GM23248 (cell line): ENCODE results near the gene FAM168B. TPM values are rescaled to one million over a fixed set of nuclear protein-coding genes. Genes with fewer than 3 reads are reported as not detected.

Source experiments
- DNase-seq: peaks from one replicate; pipeline ENCODE4 v3.0.0-alpha.2; 2015
- H2AFZ ChIP-seq: fragments of 200-600 bp; sonication (generic); 2 replicates; pipeline ENCODE4 v1.6.1; 2016; ENCODE audit warnings: antibody characterized with exemption
- H3F3A ChIP-seq: fragments of 200-600 bp; sonication (generic); 2 replicates; pipeline ENCODE4 v1.6.1; 2016; ENCODE audit warnings: mild to moderate bottlenecking, antibody characterized with exemption, mixed run types; ENCODE audit not compliant: insufficient read depth
- H3K27ac ChIP-seq: fragments of 200-600 bp; sonication (generic); 2 replicates; pipeline ENCODE4 v1.5.1; 2016; ENCODE audit warnings: mild to moderate bottlenecking
- H3K27me3 ChIP-seq: fragments of 200-600 bp; sonication (generic); replicated peaks from 2 replicates; pipeline ENCODE4 v1.6.1; 2016; ENCODE audit warnings: mild to moderate bottlenecking; ENCODE audit not compliant: insufficient read depth
- H3K36me3 ChIP-seq: fragments of 200-600 bp; sonication (generic); 2 replicates; pipeline ENCODE4 v1.6.1; 2016; ENCODE audit warnings: low read depth, mild to moderate bottlenecking
- H3K4me1 ChIP-seq: fragments of 200-600 bp; sonication (generic); 2 replicates; pipeline ENCODE4 v1.6.1; 2016; ENCODE audit warnings: mild to moderate bottlenecking; ENCODE audit not compliant: insufficient read depth
- H3K4me2 ChIP-seq: fragments of 200-600 bp; sonication (generic); one replicate; pipeline ENCODE4 v1.6.1; 2016; ENCODE audit warnings: mild to moderate bottlenecking; ENCODE audit not compliant: unreplicated experiment
- H3K4me3 ChIP-seq: fragments of 200-600 bp; sonication (generic); 2 replicates; pipeline ENCODE4 v1.5.1; 2016; ENCODE audit warnings: mild to moderate bottlenecking
- H3K79me2 ChIP-seq: fragments of 200-600 bp; sonication (generic); 2 replicates; pipeline ENCODE4 v1.6.1; 2016; ENCODE audit warnings: mild to moderate bottlenecking; ENCODE audit not compliant: insufficient read depth
- H3K9ac ChIP-seq: fragments of 200-600 bp; sonication (generic); 2 replicates; pipeline ENCODE4 v1.6.1; 2016; ENCODE audit warnings: mild to moderate bottlenecking
- H3K9me2 ChIP-seq: fragments of 200-600 bp; sonication (generic); 2 replicates; pipeline ENCODE4 v1.6.1; 2016; ENCODE audit warnings: mixed run types, mild to moderate bottlenecking, moderate library complexity; ENCODE audit not compliant: insufficient read depth
- H3K9me3 ChIP-seq: fragments of 200-600 bp; sonication (generic); one replicate; pipeline ENCODE4 v1.6.1; 2017; ENCODE audit warnings: low read depth
- H4K20me1 ChIP-seq: fragments of 200-600 bp; sonication (generic); 2 replicates; pipeline ENCODE4 v1.6.0; 2016; ENCODE audit not compliant: insufficient read depth
- EZH2 ChIP-seq: fragments of 200-600 bp; sonication (generic); IDR thresholded peaks from 2 replicates; pipeline ENCODE4 v1.6.1; 2018; ENCODE audit warnings: antibody characterized with exemption, mild to moderate bottlenecking; ENCODE audit not compliant: insufficient read depth, poor library complexity, severe bottlenecking
- EZH2phosphoT487 ChIP-seq: fragments of 200-600 bp; sonication (generic); IDR thresholded peaks from 2 replicates; pipeline ENCODE4 v1.6.1; 2018; ENCODE audit warnings: antibody characterized with exemption, moderate library complexity, mild to moderate bottlenecking, low read depth; ENCODE audit not compliant: insufficient read depth
- WGBS, 2 experiments: methylation state at CpG; one replicate each; pipeline ENCODE4 v1.1.6; 2015 to 2017; ENCODE audit warnings: low lambda C conversion rate in 2 of 2, low coverage in 1 of 2; ENCODE audit errors: missing lambda C conversion rate in 2 of 2; 5-methylcytosine and 5-hydroxymethylcytosine counted together
- in situ Hi-C: fragments of 300-500 bp; cut with MboI; formaldehyde crosslinking; loops from 2 replicates; pipeline ENCODE4 v1.15.0; 2020
- polyA plus RNA-seq: library from polyadenylated mRNA; unstranded; fragments of >200 nt; fragmentation: Nextera tagmentation; extraction: Ambion mirVana; gene quantifications from 2 replicates; pipeline ENCODE4 v1.2.1, GENCODE V29; 2016
- total RNA-seq: library from RNA; depleted of rRNA; stranded (reverse); fragments of >200 nt; shearing (Covaris generic); gene quantifications from 2 replicates; pipeline ENCODE4 v1.2.3, GENCODE V29; 2014; rRNA removed

FAM168B gene
- total RNA-seq (118 and 125 TPM in 2 replicates), polyA plus RNA-seq (47.2 and 47.6 TPM in 2 replicates)

GRCh38 chr2:131093006-131093695 is at the start of gene FAM168B:
Gene FAM168B, minus strand, starts transcription at chr2:131093460. Its CDS starts 10,814 bp downstream, at chr2:131082646.
- Histone ChIP-seq H3K9ac (peak within 1 kb of the TSS; percentile 95), H3K36me3 (peaks cover 10% of the 10 kb centered on the region; the same call in 1 of the 2 replicates), H2AFZ (peak within 1 kb of the TSS; percentile 98), H3K27me3 (no peaks in the 10 kb centered on the region), H3K27ac (peak within 1 kb of the TSS; percentile 83), H4K20me1 (0 out of 2 replicates have a peak, but pooled peaks cover 6% of the 10 kb centered on the region), H3K9me2 (no peaks in the 10 kb centered on the region), H3K4me2 (peak within 1 kb of the TSS; percentile 89), H3K9me3 (no peaks in the 10 kb centered on the region), H3F3A (peaks cover 10% of the 10 kb centered on the region; the same call in 1 of the 2 replicates), H3K4me1 (no peaks in the 10 kb centered on the region; the same call in 1 of the 2 replicates), H3K4me3 (peak within 1 kb of the TSS; percentile 87), H3K79me2 (peaks cover 47% of the 10 kb centered on the region)
- 0 to 2% methylated on average over 88 to 90 of the region's 107 CpGs for WGBS, 2 experiments
- DNase-seq: peak; percentile 97
- in situ Hi-C loops: no loop called here
- TF ChIP-seq EZH2: no peak
- no peak for TF ChIP-seq EZH2phosphoT487

- no peaks in the 10 kb centered on the region; the same call in 1 of the 2 replicates for H4K20me1 ChIP-seq
- in situ Hi-C loops: no loop called here
- peaks cover 4% of the 10 kb centered on the region; the same call in 1 of the 2 replicates for H3K4me1 ChIP-seq
- no peak overlapping the region for H3K4me2 ChIP-seq
- H3K9me3 ChIP-seq: no peaks in the 10 kb centered on the region
- H3K27ac ChIP-seq: no peak overlapping the region
- no peak overlapping the region for H3K9ac ChIP-seq
- DNase-seq: no peak
- no peaks in the 10 kb centered on the region for H3F3A ChIP-seq
- no peak for TF ChIP-seq EZH2phosphoT487
- no peak for TF ChIP-seq EZH2
- H3K27me3 ChIP-seq: no peaks in the 10 kb centered on the region
- H2AFZ ChIP-seq: no peak overlapping the region
- H3K79me2 ChIP-seq: peaks cover 43% of the 10 kb centered on the region
- H3K4me3 ChIP-seq: no peak overlapping the region
- no peaks in the 10 kb centered on the region for H3K9me2 ChIP-seq
- H3K36me3 ChIP-seq: peaks cover 29% of the 10 kb centered on the region
- 96 to 98% methylated on average over 5 of the region's 5 CpGs for WGBS, 2 experiments
Measured at GRCh38 chr2:131142849-131143248, 49.6 kb upstream of the FAM168B start.

GRCh38 chr2:131140581-131140980 is 47.3 kb upstream of the FAM168B start:
- in situ Hi-C loops: no loop called here
- 95 to 100% methylated on average over 2 of the region's 2 CpGs for WGBS, 2 experiments

GRCh38 chr2:131132729-131133128 is 39.5 kb upstream of the FAM168B start:
- no peaks in the 10 kb centered on the region for H3K9me3 ChIP-seq
- H3K4me2 ChIP-seq: no peak overlapping the region
- no peak overlapping the region for H2AFZ ChIP-seq
- H3K9me2 ChIP-seq: no peaks in the 10 kb centered on the region
- no peak for TF ChIP-seq EZH2
- TF ChIP-seq EZH2phosphoT487: no peak
- peaks cover 48% of the 10 kb centered on the region for H3K36me3 ChIP-seq
- no peak for DNase-seq
- no peaks in the 10 kb centered on the region for H3K27me3 ChIP-seq
- no peaks in the 10 kb centered on the region for H3K4me1 ChIP-seq
- H3K79me2 ChIP-seq: peaks cover 18% of the 10 kb centered on the region
- H4K20me1 ChIP-seq: no peaks in the 10 kb centered on the region
- WGBS, 2 experiments: 85 to 88% methylated on average over 8 of the region's 8 CpGs
- no peak overlapping the region for H3K4me3 ChIP-seq
- no peak overlapping the region for H3K9ac ChIP-seq
- H3K27ac ChIP-seq: no peak overlapping the region
- no peaks in the 10 kb centered on the region for H3F3A ChIP-seq
- in situ Hi-C loops: no loop called here

More at GRCh38 chr2:131140581-131140980, 47.3 kb upstream of the FAM168B start:
- TF ChIP-seq EZH2 (no peak), EZH2phosphoT487 (no peak)
- Histone ChIP-seq H3K27ac (no peak overlapping the region), H4K20me1 (no peaks in the 10 kb centered on the region; the same call in 1 of the 2 replicates), H3K9me3 (no peaks in the 10 kb centered on the region), H3F3A (no peaks in the 10 kb centered on the region), H3K9me2 (no peaks in the 10 kb centered on the region), H3K36me3 (peaks cover 34% of the 10 kb centered on the region), H3K9ac (no peak overlapping the region), H3K4me2 (no peak overlapping the region), H2AFZ (no peak overlapping the region), H3K79me2 (peaks cover 61% of the 10 kb centered on the region), H3K4me3 (no peak overlapping the region), H3K27me3 (no peaks in the 10 kb centered on the region), H3K4me1 (peaks cover 4% of the 10 kb centered on the region; the same call in 1 of the 2 replicates)
- DNase-seq: no peak
